A673 (cell line): Measurements from ENCODE around the gene MAGIX. TPM values are rescaled to one million over a fixed set of nuclear protein-coding genes. Genes with fewer than 3 reads are reported as not detected.

Experiments
- BruUV-seq: library from RNA; stranded (reverse); fragments of 400-500 nt; replicated peaks from 2 replicates; lab custom pipeline; 2021; lab: Mats Ljungman, UMichigan
- CTCF ChIA-PET: fragments of 300-600 bp; sonication (Branson Sonifier 250); formaldehyde crosslinking; loops from one replicate; lab custom pipeline; 2022; ENCODE audit warnings: antibody characterized with exemption; lab: Charles Lee
- POLR2A ChIA-PET: fragments of 300-600 bp; sonication (Branson Sonifier 250); formaldehyde crosslinking; loops from one replicate; lab custom pipeline; 2022; ENCODE audit warnings: antibody characterized with exemption; ENCODE audit not compliant: low non-redundant PET; lab: Charles Lee
- DNase-seq: peaks from one replicate; pipeline ENCODE4 v3.0.0-alpha.2; 2015; ENCODE audit warnings: low spot score
- H3K27ac ChIP-seq: fragments of 200-600 bp; sonication (generic); 2 replicates; pipeline ENCODE4 v1.5.1; 2016; ENCODE audit warnings: mixed run types, low read depth, mild to moderate bottlenecking, mixed read lengths, antibody characterized with exemption, low read length; ENCODE audit not compliant: poor library complexity, severe bottlenecking
- H3K27me3 ChIP-seq: fragments of 200-600 bp; sonication (generic); replicated peaks from 2 replicates; pipeline ENCODE4 v1.6.1; 2017; ENCODE audit warnings: mixed run types, low read depth, mild to moderate bottlenecking, mixed read lengths, antibody characterized with exemption, low read length; ENCODE audit not compliant: insufficient read depth, poor library complexity
- H3K36me3 ChIP-seq: fragments of 200-600 bp; sonication (generic); 2 replicates; pipeline ENCODE4 v1.6.1; 2016; ENCODE audit warnings: mixed run types, mild to moderate bottlenecking, mixed read lengths, antibody characterized with exemption, low read length; ENCODE audit not compliant: insufficient read depth, poor library complexity, severe bottlenecking
- H3K4me1 ChIP-seq: fragments of 200-600 bp; sonication (generic); 2 replicates; pipeline ENCODE4 v1.6.1; 2017; ENCODE audit warnings: mixed run types, mild to moderate bottlenecking, mixed read lengths, antibody characterized with exemption, low read length; ENCODE audit not compliant: insufficient read depth, poor library complexity, severe bottlenecking
- H3K4me3 ChIP-seq: fragments of 200-600 bp; sonication (generic); 2 replicates; pipeline ENCODE4 v1.5.1; 2016; ENCODE audit warnings: low read depth, mixed run types, mild to moderate bottlenecking, mixed read lengths, low read length; ENCODE audit not compliant: poor library complexity, severe bottlenecking
- H3K9me3 ChIP-seq: fragments of 200-600 bp; sonication (generic); 2 replicates; pipeline ENCODE4 v1.6.1; 2016; ENCODE audit warnings: mixed run types, low read depth, mild to moderate bottlenecking, mixed read lengths, antibody characterized with exemption, low read length; ENCODE audit not compliant: poor library complexity, severe bottlenecking
- EZH2 ChIP-seq: fragments of 200-600 bp; sonication (generic); IDR thresholded peaks from 2 replicates; pipeline ENCODE4 v1.6.1; 2017; ENCODE audit warnings: borderline replicate concordance, low read depth, mild to moderate bottlenecking, mixed read lengths, antibody characterized with exemption, low read length; ENCODE audit not compliant: poor library complexity, severe bottlenecking
- intact Hi-C: fragments of 100-400 bp; cut with micrococcal nuclease; formaldehyde crosslinking; loops from one replicate; pipeline ENCODE4 v1.10.0; 2022; ENCODE audit not compliant: unreplicated experiment
- total RNA-seq: library from RNA; stranded (reverse); gene quantifications from 2 replicates; pipeline ENCODE4 v1.2.3, GENCODE V29; 2021
- TF ChIP-seq, protein P1 (sequence below): fragments of 300-800, 200-600 bp; sonication (generic); conservative IDR thresholded peaks from 2 replicates; pipeline ENCODE4 v1.5.1; 2017; ENCODE audit warnings: low read depth, mild to moderate bottlenecking, antibody characterized with exemption, low read length, moderate library complexity, mixed read lengths

Gene MAGIX
- total RNA-seq, 1 experiment from 2014 or later: 1.1 TPM

DNA sequence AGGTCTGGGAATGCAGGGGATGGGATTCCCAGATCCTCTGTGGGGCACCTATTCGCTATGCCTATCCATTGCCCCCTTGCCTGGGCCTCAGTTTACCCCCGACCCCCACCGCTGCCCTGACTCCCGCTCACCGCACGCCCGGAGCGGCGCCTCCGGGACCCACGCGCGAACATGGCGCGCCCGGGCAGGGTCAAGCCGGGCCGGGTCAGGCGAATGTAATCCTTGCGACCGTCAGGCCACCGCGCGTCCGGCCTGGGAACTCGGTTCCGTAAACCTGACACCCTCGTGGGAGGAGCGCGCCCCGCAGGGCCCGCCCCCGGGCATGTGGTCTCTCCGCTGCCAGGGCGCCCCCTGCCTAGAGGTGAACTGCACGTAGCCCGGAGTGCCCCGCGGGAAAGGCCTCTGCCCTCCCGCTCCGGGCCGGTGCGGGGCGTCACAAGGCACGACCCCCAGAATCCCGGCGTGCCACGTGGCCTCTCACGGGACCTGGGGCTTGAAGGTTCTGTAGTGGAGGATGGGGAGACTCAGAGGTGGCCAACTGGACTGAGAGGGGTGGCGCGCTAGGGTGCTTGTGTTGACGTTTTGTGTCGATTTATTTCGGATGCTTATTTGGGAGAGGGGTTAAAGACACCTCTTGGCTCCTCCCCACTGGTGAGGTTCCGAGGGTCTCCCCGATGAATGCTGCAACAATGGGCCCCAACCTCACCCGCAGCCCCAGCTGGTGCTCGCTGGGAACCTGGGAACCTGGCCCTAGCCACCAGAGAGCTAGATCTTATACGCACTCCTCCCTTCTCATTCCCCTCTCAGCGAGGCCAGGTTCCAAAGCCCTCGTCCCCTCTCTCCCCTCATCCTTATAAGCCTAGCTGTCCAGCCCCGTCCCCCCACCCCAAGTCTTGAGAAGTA is 23.8 kb downstream of the MAGIX start, which contains the start of gene PRICKLE3:
TSS of gene PRICKLE3 (minus strand) at position 249 of the 903 bp plus-strand sequence. CDS start at position 173, 76 bp downstream.
- H3K27me3 ChIP-seq: no peaks in the 10 kb centered on the region

DNA sequence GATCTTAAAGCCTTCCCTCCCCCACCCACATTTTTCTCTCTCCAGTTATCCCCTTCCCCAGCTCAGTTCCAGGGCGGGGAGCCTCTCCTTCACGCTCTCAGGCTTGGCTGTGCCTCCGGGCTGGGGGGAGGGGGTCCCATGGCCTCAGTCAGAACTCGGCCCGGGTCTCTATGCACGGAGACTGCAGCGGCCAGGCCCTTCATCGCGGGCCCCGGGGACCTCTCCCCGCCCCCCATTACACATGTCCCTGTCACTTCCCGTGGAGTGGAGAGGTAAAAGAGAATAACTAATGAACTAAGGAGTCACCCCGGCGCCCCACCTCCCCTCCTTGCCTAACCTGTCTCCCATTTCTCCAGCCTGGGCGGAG is 24.5 kb downstream of the MAGIX start:
- POLR2A ChIA-PET: no interaction called here
- no peaks in the 10 kb centered on the region for H3K27me3 ChIP-seq
- no peak for TF ChIP-seq EZH2
- TF ChIP-seq, protein P1, sequence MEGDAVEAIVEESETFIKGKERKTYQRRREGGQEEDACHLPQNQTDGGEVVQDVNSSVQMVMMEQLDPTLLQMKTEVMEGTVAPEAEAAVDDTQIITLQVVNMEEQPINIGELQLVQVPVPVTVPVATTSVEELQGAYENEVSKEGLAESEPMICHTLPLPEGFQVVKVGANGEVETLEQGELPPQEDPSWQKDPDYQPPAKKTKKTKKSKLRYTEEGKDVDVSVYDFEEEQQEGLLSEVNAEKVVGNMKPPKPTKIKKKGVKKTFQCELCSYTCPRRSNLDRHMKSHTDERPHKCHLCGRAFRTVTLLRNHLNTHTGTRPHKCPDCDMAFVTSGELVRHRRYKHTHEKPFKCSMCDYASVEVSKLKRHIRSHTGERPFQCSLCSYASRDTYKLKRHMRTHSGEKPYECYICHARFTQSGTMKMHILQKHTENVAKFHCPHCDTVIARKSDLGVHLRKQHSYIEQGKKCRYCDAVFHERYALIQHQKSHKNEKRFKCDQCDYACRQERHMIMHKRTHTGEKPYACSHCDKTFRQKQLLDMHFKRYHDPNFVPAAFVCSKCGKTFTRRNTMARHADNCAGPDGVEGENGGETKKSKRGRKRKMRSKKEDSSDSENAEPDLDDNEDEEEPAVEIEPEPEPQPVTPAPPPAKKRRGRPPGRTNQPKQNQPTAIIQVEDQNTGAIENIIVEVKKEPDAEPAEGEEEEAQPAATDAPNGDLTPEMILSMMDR: no peak
- no TSS peak for BruUV-seq
- H3K4me3 ChIP-seq: no peak overlapping the region
- CTCF ChIA-PET: no interaction called here
- intact Hi-C loops: no loop called here
- no peaks in the 10 kb centered on the region for H3K9me3 ChIP-seq
- peaks cover 6% of the 10 kb centered on the region for H3K4me1 ChIP-seq
- no peak overlapping the region for H3K27ac ChIP-seq
- no peaks in the 10 kb centered on the region for H3K36me3 ChIP-seq
- no peak for DNase-seq

More for the DNA sequence above, 23.8 kb downstream of the MAGIX start, which contains the start of gene PRICKLE3:
- no peaks in the 10 kb centered on the region for H3K9me3 ChIP-seq
- ChIA-PET CTCF (no interaction called here), POLR2A (no interaction called here)
- H3K4me1 ChIP-seq: peaks cover 6% of the 10 kb centered on the region
- no peak for TF ChIP-seq EZH2
- TF ChIP-seq, protein P1: peak; percentile 47; the same call in 1 of the 2 replicates
- peak within 1 kb of the TSS; percentile 47 for H3K4me3 ChIP-seq
- peak within 1 kb of the TSS; percentile 42 for H3K27ac ChIP-seq
- peak; percentile 49 for DNase-seq
- BruUV-seq: no TSS peak
- H3K36me3 ChIP-seq: no peaks in the 10 kb centered on the region
- intact Hi-C loops: no loop called here

DNA sequence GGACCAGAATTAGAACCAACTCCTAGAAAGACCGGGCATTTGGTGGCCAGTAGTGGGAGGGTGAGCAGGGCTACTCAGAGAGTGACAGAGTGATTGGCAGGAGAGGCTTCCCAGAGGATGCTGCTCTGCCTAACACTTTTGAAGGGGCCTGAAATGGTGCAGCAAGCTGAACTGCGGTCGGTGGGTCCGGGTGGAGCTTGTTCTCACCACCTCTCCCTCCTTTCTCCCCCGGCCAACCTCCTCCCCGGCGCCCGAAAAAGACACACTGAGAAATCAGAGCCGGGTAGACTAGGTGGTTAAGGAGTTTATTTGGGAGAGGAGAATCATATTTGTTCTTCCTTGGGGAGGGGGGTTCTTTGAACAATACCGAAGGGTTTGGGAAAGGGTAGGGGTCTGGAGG is 25.0 kb downstream of the MAGIX start:
- Histone ChIP-seq H3K4me1 (peaks cover 6% of the 10 kb centered on the region), H3K27ac (no peak overlapping the region), H3K36me3 (no peaks in the 10 kb centered on the region), H3K4me3 (no peak overlapping the region), H3K9me3 (no peaks in the 10 kb centered on the region), H3K27me3 (no peaks in the 10 kb centered on the region)
- TF ChIP-seq, protein P1: no peak
- no peak for TF ChIP-seq EZH2
- ChIA-PET CTCF (no interaction called here), POLR2A (no interaction called here)
- DNase-seq: no peak
- intact Hi-C loops: no loop called here
- no TSS peak for BruUV-seq
